Spleen (tissue), 7 donors: ENCODE results near the gene IFT80.

Source experiments
- POLR2A ChIP-seq, 3 donors: fragments of 450-650 bp; IDR thresholded peaks; one replicate each; pipeline ENCODE4 v1.5.1; 2017; ENCODE audit warnings: antibody characterized with exemption in 3 of 3, mild to moderate bottlenecking in 1 of 3
- TF ChIP-seq, protein P1 (sequence below), 11 experiments: fragments of 200-600 bp in 7 of 11; fragments of 450-650 bp in 4 of 11; sonication (generic) in 4 of 11; IDR thresholded peaks in 8 of 11; conservative IDR thresholded peaks in 3 of 11; 1 replicate in 7 of 11; 2 replicates in 4 of 11; pipeline versions ENCODE4 v1.4.0 to v1.8.0; 2016 to 2021; ENCODE audit warnings: antibody characterized with exemption in 11 of 11, inconsistent platforms in 4 of 11, mild to moderate bottlenecking in 1 of 11
- donor health status: DM: no; HTN: no; CAD: no; lungs with moderate emphysema.
- donor health status: DM: no; HTN: no; CAD: no.
- donor health status: DM: no; HTN: no; CAD: no.

DNA sequence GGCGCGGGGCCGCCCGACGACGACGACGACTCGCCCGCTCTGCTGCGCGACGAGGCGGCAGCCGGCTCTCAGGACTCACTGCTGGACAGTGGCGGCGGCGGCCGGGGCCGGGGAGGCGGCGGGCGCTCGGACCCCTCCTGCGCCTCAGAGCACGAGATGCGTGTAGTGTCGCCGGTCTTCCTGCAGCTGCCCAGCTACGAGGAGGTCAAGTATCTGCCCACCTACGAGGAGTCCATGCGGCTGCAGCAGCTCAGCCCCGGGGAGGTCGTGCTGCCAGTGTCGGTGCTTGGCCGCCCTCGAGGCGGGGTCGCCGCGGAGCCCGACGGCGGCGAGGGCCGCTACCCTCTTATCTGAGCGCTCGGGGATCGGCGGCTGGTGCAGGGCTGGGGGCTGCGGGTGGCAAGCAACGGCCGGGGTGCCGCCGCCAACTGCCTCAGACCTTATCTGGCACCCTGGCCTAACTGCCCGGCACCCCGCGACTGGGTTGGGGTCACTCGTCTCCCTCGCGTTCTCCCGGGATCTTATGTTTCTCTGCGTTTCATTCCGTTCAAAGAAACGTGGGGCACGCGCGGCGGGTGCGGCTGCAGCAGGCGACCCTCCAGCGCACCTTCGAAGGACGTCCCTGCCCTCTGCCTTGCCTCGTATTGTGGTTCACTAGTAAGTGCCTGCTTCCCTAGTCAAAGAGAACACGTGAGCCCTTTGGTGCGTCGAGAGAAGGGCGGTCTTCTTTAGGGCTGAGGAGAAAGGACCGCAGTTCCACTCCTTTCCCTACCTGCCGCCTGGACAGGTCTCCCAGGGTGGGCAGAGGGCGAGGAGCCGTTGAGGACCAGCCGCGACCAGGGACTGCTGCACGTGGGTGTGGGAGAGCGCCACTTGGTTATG lies 172.8 kb downstream of the IFT80 start:
- TF ChIP-seq, protein P1, sequence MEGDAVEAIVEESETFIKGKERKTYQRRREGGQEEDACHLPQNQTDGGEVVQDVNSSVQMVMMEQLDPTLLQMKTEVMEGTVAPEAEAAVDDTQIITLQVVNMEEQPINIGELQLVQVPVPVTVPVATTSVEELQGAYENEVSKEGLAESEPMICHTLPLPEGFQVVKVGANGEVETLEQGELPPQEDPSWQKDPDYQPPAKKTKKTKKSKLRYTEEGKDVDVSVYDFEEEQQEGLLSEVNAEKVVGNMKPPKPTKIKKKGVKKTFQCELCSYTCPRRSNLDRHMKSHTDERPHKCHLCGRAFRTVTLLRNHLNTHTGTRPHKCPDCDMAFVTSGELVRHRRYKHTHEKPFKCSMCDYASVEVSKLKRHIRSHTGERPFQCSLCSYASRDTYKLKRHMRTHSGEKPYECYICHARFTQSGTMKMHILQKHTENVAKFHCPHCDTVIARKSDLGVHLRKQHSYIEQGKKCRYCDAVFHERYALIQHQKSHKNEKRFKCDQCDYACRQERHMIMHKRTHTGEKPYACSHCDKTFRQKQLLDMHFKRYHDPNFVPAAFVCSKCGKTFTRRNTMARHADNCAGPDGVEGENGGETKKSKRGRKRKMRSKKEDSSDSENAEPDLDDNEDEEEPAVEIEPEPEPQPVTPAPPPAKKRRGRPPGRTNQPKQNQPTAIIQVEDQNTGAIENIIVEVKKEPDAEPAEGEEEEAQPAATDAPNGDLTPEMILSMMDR (IDR thresholded peaks at IDR 0.05 in 8 of 11, conservative IDR thresholded peaks at IDR 0.05 in 3 of 11): no peak
- no peak for TF ChIP-seq POLR2A (IDR thresholded peaks at IDR 0.05)
